Activated CD4-positive, alpha-beta T cell treated with anti-CD3 and anti-CD28 coated beads, Interleukin-2, Interleukin-6, amounts not matched to agents 100 ng/mL and 50 ng/mL, durations not matched to agents 16 hours and 8 hours (primary cell): Measurements from ENCODE around the gene CLEC16A.

Experiments used
- DNase-seq: peaks from one replicate; pipeline ENCODE4 v3.0.0-alpha.2; 2020

Gene CLEC16A

DNA sequence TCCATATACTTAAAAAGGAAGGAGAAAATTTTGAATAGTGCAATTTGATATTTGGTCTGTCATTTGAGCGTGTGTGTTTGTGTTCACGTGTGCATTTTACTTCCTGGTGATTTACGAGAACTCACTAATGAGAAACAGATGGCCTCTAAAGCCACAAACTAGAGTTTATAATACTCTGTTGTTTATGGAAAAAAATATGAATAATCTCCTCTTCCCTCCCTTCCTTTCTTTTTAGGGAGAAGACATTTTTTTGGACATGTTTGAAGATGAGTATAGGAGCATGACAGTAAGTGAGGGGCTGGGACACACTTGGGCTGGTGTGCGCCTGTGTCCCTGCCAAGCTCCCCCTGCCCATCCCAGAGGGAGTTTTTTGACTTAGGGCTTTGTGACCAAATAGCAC lies 102.7 kb downstream of the CLEC16A start:
- DNase-seq = no peak

DNA sequence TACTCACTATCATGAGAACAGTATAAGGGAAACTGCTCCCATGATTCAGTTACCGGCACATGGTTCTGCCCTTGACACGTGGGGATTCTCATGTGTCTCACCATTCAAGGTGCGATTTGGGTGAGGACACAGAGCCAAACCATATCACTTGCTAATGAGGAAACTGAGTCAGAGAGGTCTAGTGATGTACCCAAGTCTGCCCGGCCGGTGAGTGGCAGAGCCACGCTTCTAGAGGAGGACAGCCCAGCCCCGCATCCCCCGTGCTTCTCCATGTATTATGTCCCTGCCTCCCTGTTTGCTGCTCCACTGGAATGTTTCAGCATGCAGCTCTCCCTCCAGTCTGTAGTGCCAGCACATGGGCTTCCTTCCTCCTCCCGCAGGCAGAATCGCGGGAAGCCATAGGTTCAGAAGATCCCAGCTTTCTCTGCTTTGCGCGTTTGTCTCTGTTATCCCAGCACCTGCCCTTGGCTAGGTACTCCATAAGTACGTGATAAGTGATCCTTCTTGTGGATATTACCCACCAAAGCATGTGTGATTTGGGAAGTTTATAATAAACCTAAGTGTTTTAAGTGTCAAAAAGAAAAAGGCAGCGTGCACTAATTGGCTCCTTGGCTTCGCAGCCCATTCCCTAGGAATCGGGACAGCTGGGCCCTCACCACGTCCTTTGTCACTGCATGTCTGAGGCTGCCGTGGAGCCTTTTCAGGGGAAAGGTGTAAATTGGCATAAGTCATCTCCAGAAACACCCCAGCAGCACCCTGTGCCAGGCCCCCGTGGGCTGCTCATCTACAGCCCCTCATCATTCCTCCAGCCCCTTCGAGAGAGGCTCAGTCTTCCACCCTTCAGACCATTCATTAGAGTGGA lies 103.8 kb downstream of the CLEC16A start:
- DNase-seq = no peak

DNA sequence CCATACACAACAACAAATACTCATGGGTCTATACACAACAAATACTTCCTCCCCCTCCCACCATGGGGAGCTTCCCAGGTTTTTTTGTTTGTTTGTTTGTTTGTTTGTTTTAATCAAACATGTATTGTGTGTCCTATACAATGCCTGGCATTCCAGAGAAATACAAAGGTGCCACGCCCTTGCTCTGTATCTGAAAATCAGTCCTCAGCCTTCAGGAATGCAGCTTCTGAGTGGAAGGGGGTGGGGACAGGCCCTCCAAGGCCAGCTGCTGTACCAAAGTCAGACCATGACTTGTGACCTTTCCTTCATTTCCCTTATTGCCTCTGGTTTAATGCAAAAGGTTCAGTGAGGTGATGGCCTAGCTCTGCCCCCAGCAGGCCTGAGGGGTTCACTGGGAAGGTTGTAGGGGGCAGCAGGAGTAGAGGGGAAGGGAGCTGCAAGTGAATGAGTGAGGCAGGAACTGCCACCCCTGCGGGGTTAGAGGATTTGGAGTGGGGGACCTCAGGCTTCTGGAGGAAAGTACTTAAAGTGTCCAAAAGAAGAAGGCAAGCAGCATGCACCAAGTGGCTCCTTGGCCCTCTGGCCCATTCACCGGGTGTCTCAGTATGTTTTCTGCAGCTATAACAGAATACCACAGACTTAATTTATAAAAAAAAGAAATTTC lies 105.2 kb downstream of the CLEC16A start:
- no peak for DNase-seq

DNA sequence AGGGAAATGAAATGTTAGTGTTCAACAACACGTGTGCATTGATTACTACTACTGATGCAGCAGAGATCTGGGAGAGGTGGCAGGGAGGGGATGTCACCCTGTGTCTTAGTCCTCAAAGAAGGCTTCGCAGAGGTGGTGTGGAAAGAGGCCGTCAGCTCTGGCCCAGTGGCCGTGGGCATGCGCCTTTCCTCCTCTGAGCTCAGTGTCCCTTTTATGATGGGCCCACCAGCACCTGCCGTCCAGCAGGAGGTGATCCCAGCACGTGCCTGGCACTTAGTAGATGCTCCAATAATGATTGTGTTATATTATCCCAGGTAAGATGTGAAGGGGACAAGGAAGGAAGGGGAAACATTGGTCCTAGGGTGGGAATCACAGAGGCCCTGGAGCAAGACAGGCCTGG lies 106.2 kb downstream of the CLEC16A start:
- no peak for DNase-seq

DNA sequence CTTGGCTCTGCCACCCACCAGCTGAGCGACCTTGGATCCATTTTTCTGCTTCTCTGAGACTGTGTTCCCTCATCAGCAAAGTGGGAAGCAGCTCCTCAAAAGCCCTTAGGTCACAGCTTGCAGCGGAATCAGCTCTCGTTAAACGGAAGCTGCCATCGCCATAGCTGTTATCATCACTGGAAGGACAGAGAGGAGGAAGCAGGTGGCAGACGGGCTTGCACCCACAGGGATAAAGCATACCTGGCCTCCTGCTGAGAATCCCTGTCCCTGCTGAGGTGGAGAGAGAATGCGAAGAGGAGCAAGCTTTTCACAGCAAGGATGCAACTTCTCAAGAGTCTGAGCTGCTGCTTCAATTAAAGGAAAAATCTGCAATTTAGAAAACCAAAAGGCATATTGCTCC lies 106.6 kb downstream of the CLEC16A start:
- no peak for DNase-seq

DNA sequence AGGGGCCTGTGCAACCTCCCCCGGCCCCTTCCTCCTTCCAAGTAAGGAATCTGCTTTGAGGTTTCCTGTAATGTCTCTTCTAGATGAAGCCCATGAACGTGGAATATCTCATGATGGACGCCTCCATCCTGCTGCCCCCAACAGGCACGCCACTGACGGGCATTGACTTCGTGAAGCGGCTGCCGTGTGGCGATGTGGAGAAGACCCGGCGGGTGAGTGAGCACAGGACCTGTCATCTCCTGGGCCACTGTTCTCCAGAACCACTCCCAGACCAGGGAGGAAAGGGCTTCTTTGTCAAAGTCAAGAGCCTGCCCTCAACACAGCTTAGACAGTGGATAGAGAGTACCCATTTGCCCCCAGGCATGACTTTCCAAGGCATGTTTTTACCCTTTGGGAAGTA lies 107.1 kb downstream of the CLEC16A start:
- DNase-seq = no peak

DNA sequence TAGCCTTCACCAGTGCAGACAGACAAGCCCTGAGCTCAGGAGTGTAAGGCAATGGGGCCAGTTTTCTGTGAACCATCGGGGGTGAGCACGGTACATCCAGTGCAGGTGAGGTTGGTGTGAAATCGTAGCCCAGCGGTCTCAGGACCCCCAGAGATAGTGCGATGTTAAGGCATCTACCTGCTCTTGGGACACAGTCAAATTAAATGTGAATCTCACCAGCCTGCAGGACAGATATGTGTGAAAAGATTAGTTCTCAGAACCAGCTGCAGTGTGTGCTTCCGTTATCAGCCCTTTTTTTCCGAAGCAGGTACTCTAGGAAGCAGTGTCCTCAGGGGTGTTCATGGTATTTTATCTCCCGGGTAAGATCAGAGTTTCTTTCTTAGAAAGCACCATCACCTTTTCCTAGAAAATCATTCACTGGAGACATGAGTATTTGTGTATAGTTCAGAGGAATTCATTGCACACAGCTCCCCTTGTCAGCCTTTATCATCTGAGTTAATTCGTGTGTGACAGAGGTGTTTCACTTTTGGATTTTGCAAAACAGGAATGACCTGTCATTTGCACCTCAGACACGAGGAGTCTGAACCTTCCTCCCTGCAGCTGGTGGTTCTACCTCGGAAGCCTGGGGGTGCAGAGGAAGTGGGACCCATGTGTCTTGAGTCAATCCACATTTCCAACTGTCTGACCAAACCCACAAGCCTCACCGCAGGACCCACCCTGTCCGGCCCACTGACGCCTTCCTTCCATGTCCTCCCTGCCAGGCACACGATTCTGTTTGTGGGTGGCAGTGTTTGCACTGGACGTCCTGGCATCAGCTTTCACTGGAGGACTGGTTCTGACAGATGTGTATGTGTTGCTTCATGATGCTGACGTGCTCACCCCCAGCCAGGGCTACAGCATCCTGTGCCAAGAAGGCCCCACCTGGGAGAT lies 107.8 kb downstream of the CLEC16A start:
- DNase-seq = peak; percentile 94

DNA sequence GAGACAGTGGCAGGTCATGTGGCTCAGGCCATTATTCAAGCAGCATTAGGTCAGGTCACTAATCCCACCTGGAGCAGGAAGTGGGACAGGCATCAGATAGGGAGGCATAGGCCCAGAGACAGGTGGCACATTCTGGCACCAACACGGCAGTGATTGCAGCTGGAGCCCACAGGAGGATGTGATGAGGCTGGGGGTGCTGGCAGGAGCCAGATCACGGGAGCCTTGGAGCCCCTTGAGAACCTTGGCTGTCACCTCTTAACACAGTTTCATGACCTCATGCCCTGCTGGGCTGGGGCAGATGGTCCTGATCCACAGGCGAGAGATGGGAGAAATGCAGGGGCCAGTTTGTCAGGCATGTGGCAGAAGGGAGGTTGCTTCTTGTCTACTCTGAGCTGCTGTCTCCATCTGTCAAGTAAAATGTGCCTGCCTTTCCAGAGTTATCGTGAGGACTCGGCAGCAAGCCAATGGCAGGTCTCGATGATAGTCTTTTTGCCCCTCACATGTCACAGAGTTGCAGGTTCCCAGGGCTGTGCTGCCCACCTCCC lies 109.6 kb downstream of the CLEC16A start:
- no peak for DNase-seq

DNA sequence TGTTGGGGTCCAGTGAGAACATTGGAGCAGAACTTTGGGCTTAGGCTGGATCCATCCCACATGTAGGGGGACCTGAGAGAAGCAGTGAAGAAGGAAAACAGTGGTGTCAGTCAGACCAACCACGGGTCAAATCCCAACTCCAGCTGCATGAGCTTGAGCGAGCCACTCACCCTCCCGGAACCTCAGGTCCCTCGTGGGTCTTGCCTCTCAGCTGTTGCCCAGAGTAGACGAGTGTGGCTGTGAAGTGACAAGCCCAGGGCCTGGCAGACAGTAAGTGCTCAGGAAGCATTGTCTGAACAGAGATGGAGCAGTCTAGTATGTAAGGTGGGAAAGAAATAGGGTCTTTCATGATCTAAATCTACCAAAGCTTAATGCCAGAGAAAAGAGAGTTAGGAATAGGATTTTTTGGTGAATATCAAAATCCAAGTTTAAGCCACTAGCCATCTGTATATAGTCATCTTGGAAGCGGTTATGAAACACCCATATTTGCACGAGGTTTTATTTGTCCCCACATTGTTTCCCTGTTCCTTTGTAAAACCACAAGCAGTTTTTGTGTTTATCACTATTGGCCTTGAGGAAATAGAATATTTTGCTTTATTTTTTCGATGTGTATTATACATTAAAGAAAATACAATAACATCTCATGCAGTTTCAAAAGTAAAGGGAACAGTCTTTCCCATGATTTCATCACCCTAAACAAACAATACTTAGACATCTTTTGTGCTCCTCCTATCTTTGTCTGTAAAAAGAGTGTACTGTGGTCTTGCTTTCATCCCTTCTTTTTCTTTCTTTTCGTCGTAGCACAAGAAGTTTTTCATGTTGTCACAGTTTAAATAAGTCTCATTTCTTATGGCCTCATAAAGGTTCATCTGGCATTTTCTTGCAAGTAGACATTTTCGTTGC lies 112.0 kb downstream of the CLEC16A start:
- DNase-seq = peak; percentile 51

DNA sequence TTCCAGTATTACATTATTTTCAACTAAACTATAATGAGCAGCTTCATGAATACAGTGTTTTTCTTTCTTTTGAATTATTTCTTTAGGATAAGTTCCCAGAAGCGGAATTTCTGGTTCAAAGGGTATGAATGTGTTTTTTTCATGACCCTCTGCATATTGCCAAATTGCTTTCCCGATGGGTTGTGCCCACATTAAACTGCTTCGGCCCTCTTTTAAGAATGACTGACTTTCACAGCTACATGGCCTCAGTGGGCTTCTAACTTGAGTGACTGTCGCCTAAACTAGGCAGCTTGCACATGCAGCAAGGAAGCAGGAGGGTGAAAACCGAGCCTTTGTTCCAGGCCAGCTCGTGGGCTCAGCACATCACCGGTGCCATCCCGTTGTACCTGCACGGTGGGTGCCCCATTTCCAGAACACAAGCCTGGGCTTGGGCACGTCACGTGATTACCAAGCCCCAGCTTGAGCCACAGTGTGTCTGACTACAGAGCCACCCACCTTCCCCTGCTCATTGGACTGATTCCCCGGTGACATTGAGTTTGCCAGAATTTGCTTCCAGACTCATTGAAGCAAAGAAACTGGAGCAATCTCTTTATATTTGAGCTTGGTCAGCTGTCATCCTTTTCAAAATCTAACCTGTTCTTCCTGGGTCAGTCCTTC lies 112.8 kb downstream of the CLEC16A start:
- DNase-seq = no peak

DNA sequence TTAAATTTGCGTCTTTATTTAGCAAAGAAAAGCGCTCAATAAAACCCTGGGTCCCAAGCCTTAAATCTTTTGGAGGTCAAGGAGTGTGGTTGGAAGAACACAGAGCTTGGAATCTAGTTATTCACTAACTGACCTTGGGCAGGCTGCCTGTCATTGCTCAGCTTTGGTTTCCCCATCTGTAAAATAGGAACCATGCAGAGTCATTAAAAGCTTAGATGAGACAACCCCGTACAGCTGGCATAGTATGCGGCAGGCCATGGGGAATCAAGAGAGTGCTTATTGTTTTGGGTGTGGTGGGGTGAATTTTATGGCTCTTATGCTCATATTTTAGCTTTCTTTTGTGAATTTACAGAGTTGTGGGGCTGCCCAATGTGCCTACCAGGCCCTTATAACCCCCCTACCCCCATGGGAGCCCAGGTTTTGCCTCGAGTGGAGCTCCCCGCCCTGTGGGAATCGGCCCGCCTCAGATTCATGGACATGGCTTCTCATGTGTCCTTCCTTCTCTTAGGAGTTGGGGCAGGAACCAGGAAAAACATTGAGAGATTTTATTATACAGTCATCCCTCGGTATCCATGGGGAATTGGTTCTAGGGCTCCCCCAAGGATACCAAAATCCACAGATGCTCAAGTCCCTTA lies 113.5 kb downstream of the CLEC16A start:
- DNase-seq = no peak

DNA sequence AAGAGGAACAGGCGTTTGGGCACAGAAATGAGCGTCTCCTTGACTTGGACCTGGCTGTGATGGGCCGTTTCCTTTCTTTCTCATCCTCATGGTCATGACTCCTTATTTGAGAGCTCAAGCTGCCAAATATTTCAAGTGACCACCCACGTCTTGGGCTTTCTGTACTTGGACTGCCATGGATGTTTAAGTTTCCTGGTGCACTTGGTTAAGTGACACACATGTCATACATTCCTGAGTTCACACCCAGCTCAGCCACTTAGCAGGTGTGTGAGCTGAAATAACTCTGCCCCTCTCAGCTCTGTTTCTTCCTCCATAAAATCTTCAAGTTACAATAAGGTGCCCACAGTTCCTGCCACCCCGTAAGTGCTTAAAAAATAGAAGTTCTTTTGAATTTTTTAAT lies 114.5 kb downstream of the CLEC16A start:
- no peak for DNase-seq

DNA sequence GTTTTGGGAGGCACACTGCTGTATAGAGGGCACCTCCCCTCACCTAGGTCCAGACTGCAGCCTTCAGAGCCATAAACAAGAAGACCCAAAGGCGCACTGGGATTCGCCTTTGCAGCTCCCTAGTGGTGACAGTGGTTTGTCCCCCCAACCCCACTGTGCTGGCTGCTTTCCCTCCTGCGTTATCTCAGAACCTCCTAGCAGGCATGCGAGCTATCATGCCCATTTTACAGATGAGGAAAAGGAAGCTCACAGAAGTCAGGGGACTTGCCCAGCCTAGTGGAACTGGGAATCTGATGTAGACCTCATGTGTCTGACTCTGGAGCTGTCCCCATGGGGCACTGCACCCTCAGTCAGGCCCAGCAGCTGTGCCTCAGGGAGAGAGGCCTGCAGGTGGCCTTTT lies 115.2 kb downstream of the CLEC16A start:
- no peak for DNase-seq

DNA sequence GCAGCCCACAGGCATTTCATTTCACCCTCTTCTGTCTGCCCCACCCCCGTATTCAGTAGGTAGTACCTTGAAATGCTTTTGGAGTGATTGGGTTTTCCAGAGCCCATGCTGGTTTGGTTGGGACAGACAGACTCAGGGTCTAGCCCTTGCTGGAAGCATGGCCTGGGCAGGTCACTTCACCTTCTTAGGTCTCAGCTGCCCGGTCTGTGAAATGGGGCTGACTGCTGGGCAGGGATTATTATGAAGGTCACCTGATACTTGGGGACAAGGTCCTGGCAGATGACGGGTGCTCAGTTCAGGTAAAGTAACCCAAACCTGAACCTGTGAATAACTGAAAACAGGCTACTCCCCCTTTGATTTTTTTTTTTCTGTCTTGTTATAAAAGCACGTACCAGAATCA lies 116.0 kb downstream of the CLEC16A start:
- no peak for DNase-seq

DNA sequence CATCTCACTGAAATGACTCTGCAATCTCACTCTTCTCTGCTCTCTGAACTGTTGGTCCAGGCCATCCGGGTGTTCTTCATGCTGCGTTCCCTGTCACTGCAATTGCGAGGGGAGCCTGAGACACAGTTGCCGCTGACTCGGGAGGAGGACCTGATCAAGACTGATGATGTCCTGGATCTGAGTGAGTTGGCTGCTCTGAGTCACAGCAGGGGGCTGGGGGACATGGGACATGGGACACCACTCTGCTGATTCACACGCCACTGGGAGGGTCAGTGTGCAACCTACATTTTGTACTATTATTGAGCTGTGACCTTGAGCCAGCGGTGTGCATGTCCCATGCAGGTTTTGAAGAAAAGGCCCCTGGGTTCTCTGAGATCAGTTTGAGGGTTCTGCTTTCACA lies 116.5 kb downstream of the CLEC16A start:
- no peak for DNase-seq

DNA sequence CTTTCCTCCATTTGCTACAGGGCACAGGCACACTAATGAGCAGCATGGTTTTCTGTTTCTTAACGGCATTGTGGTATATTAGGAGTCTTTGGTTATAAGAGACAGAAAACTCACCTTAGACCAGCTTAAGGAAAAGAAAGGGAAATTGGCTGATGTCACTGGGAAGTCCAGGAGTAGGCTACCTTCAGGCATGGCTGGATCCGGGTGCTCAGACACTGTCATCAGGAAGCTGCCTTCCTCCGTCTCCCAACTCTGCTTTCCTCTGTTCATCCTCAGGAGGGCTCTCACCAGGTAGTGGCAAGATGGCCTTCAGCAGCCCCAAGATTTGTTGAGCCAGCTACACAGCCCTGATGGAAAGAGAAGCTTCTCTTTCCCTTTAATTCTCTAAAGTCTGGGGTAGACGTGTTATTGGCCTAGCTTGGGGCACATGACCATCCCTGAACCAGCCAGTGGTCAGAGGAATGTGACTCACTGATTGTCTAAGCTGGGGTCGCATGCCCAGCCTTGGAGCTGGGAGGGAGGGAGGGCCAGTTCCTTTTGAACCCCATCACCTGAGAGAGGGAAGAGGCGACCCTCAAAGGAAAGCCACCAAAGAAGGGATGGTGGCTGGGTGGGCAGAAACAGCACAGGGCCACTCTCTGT lies 117.4 kb downstream of the CLEC16A start:
- no peak for DNase-seq

DNA sequence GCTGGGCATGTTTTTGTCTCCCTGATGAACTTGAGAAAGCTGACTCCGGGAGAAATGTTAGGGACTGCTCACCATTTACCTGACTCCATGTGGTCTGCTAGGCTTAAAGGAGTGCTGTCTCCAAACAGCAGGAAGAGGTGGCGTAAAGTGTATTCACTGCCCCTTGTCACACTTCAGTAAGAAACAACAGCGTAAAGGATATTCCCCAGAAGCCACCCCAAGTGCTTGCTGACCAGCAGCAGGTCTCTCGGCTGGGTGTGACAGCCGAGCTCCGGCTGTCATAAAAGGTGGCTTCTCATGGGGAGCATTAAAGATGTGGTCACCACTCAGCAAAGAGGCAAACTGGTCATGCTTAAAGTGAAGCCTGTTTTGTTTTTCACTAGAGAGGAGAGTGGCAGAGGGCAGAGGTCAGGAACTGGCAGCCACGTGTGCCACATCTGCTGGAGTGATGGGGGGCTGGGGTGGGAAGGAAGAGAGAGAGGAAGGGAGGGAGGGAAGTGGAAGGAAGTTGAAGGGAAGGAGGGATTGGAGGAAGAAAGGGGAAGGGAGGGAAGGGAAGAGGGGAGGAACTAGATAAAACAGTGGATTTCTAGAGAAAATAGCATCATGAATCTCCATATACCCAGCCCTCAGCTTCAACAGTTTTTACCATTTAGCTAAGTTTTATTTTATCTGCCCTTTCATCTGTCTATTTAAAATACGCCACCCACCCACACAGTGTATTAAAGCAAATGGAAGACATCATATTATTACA lies 119.3 kb downstream of the CLEC16A start:
- no peak for DNase-seq

DNA sequence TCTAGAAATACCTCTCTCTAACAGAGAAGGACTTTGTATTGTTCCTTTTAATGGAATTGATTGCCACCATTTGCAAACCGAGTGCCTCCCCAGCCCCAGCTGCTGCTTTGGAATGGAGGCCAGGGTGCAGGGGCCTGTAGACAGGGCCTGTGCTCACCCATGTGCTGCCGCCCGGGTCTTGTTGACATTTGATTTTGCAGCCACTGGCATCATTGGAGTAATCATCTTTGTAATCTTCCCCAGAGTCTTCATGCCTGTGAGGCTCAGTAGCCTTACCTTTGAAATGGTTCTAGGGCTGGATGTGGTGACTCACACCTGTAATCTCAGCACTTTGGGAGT lies 119.8 kb downstream of the CLEC16A start:
- no peak for DNase-seq

DNA sequence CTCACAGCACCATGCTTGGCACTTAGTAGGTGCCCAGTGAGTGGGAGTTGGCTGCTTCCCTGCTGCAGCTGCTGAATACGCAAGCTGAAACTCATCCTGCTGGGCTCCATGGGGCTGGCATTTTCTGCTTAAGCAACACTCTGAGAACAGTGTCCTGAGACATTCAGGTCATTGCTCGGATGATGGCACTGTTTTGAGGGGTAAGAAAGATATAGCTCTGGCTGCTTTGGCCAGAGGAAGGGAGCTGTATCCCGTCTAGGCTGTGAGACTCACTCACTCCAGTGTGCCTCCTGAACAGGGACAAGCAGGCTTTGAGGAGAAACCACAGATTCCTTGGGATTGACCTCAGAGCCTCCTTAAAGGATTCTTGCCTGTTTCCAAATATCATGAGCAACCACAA lies 120.5 kb downstream of the CLEC16A start:
- no peak for DNase-seq
